HepG2 (cell line): ENCODE measurements around the gene ABHD17A. TPM values are rescaled to one million over a fixed set of nuclear protein-coding genes. Genes with fewer than 3 reads are reported as not detected.

ENCODE experiments used
- AHR ChIP-seq: IDR thresholded peaks from 2 replicates; pipeline ENCODE4 v1.6.1; 2018; ENCODE audit warnings: missing genetic modification reagents, missing compliant biosample characterization
- BATF2 ChIP-seq: sonication (generic); formaldehyde crosslinking; IDR thresholded peaks from 2 replicates; pipeline ENCODE4 v1.8.0; 2022; ENCODE audit warnings: mild to moderate bottlenecking, missing genetic modification reagents, moderate library complexity
- BHLHE40 ChIP-seq: IDR thresholded peaks from 2 replicates; pipeline ENCODE4 v1.6.1; 2011; ENCODE audit warnings: low read length, improper control_type of control experiment
- CBX5 ChIP-seq: sonication (generic); formaldehyde crosslinking; IDR thresholded peaks from 2 replicates; pipeline ENCODE4 v1.4.0; 2020; ENCODE audit warnings: missing genetic modification reagents, borderline replicate concordance
- FIP1L1 ChIP-seq: fragments of 200-400 bp; formaldehyde crosslinking; IDR thresholded peaks from 2 replicates; pipeline ENCODE4 v1.6.1; 2018; ENCODE audit warnings: low read depth, mild to moderate bottlenecking, low read length, moderate library complexity, borderline replicate concordance; ENCODE audit not compliant: insufficient read depth
- GRHL1 ChIP-seq: sonication (generic); formaldehyde crosslinking; conservative IDR thresholded peaks from 2 replicates; pipeline ENCODE4 v1.8.0; 2022; ENCODE audit warnings: missing genetic modification reagents
- GTF2F1 ChIP-seq: fragments of 150-350 bp; IDR thresholded peaks from 2 replicates; pipeline ENCODE4 v1.6.1; 2014; ENCODE audit warnings: low read length
- MED13 ChIP-seq: sonication (generic); formaldehyde crosslinking; IDR thresholded peaks from 2 replicates; pipeline ENCODE4 v1.5.0; 2020; ENCODE audit warnings: missing genetic modification reagents
- NFIC ChIP-seq: IDR thresholded peaks from 2 replicates; pipeline ENCODE4 v1.6.1; 2012; ENCODE audit warnings: mild to moderate bottlenecking, low read length, inconsistent platforms
- PHF21A ChIP-seq: sonication (generic); formaldehyde crosslinking; IDR thresholded peaks from 2 replicates; pipeline ENCODE4 v1.5.0; 2020; ENCODE audit warnings: mild to moderate bottlenecking, missing genetic modification reagents
- RNF219 ChIP-seq: sonication (generic); formaldehyde crosslinking; IDR thresholded peaks from 2 replicates; pipeline ENCODE4 v1.5.0; 2020; ENCODE audit warnings: mild to moderate bottlenecking, missing genetic modification reagents
- SIX4 ChIP-seq: sonication (generic); formaldehyde crosslinking; IDR thresholded peaks from 2 replicates; pipeline ENCODE4 v1.4.0; 2020; ENCODE audit warnings: missing genetic modification reagents
- SP1 ChIP-seq, 2 experiments: fragments of 450-650 bp in 1 of 2; sonication (generic) in 1 of 2; formaldehyde crosslinking in 1 of 2; IDR thresholded peaks; 2 replicates each; pipeline versions ENCODE4 v1.4.0 to v1.6.1; 2016 to 2020; ENCODE audit warnings: missing genetic modification reagents in 1 of 2
- SYNCRIP ChIP-seq: fragments of 200-400 bp; formaldehyde crosslinking; IDR thresholded peaks from 2 replicates; pipeline ENCODE4 v1.6.1; 2018; ENCODE audit warnings: mild to moderate bottlenecking, low read depth, low read length; ENCODE audit not compliant: insufficient read depth
- TFDP1 ChIP-seq: IDR thresholded peaks from 2 replicates; pipeline ENCODE4 v1.6.1; 2016; ENCODE audit warnings: missing compliant biosample characterization, missing genetic modification reagents, borderline replicate concordance
- ZFP41 ChIP-seq: sonication (generic); formaldehyde crosslinking; IDR thresholded peaks from 2 replicates; pipeline ENCODE4 v1.4.0; 2020; ENCODE audit warnings: mild to moderate bottlenecking, missing genetic modification reagents, borderline replicate concordance
- ZFY ChIP-seq: sonication (generic); formaldehyde crosslinking; IDR thresholded peaks from 2 replicates; pipeline ENCODE4 v1.4.0; 2020; ENCODE audit warnings: missing genetic modification reagents
- ZFYVE20 ChIP-seq: sonication (generic); formaldehyde crosslinking; IDR thresholded peaks from 2 replicates; pipeline ENCODE4 v1.8.0; 2023; ENCODE audit warnings: low read depth, mild to moderate bottlenecking, moderate library complexity, missing genetic modification reagents, borderline replicate concordance
- ZNF225 ChIP-seq: sonication (generic); formaldehyde crosslinking; IDR thresholded peaks from 2 replicates; pipeline ENCODE4 v1.4.0; 2020; ENCODE audit warnings: mild to moderate bottlenecking, missing genetic modification reagents
- ZNF33B ChIP-seq: sonication (generic); formaldehyde crosslinking; IDR thresholded peaks from 2 replicates; pipeline ENCODE4 v1.5.1; 2020; ENCODE audit warnings: mild to moderate bottlenecking, missing genetic modification reagents
- ZNF749 ChIP-seq: sonication (generic); formaldehyde crosslinking; IDR thresholded peaks from 2 replicates; pipeline ENCODE4 v1.8.0; 2022; ENCODE audit warnings: mild to moderate bottlenecking, missing genetic modification reagents, moderate library complexity, borderline replicate concordance
- ZNF788 ChIP-seq: sonication (generic); formaldehyde crosslinking; IDR thresholded peaks from 2 replicates; pipeline ENCODE4 v1.5.0; 2020; ENCODE audit warnings: mild to moderate bottlenecking, missing genetic modification reagents, borderline replicate concordance
- polyA plus RNA-seq, 8 experiments: library from polyadenylated mRNA; depleted of rRNA in 3 of 8; stranded (reverse) in 7 of 8; unstranded in 1 of 8; fragments of >200 nt; fragmentation: Illumina TruSeq in 4 of 8; extraction: Trizol in 4 of 8; gene quantifications; 2 replicates each; pipeline versions ENCODE4 v1.2.1 to v1.2.3, GENCODE V29; 2011 to 2016; ENCODE audit warnings: low read depth in 4 of 8, missing spikeins in 1 of 8, mixed read lengths in 1 of 8; ENCODE audit not compliant: insufficient read depth in 1 of 8
- total RNA-seq, 5 experiments: library from RNA; depleted of rRNA; stranded (reverse); fragments of >200 nt; fragmentation: Illumina TruSeq; extraction: Trizol; gene quantifications; 2 replicates each; pipeline ENCODE4 v1.2.3, GENCODE V29; 2016; ENCODE audit warnings: low read depth in 1 of 5
- TF ChIP-seq, protein P1 (sequence below): IDR thresholded peaks from 2 replicates; pipeline ENCODE4 v1.6.1; 2016; ENCODE audit warnings: mild to moderate bottlenecking, missing biosample characterization, missing genetic modification reagents

Gene ABHD17A
- total and polyA plus RNA-seq, 2 of the 13 experiments (the other 11 are each of a cell fraction or from before 2014, with no cell fraction given), result 27.7 to 40.8 TPM

- TF ChIP-seq TFDP1 (CRISPR knock-in tag), result peak; percentile 79; the same call in 1 of the 2 replicates
- TF ChIP-seq ZNF225 (CRISPR knock-in tag), result peak; percentile 26; the same call in 1 of the 2 replicates
- TF ChIP-seq BATF2 (CRISPR knock-in tag), result 0 out of 2 replicates have a peak, but pooled peaks have one; percentile 72
- TF ChIP-seq RNF219 (CRISPR knock-in tag), result no peak
- peak; percentile 52 for TF ChIP-seq ZFY (CRISPR knock-in tag)
- TF ChIP-seq GRHL1 (CRISPR knock-in tag), result no peak
- TF ChIP-seq, protein P1, sequence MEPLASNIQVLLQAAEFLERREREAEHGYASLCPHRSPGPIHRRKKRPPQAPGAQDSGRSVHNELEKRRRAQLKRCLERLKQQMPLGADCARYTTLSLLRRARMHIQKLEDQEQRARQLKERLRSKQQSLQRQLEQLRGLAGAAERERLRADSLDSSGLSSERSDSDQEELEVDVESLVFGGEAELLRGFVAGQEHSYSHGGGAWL (CRISPR knock-in tag), result peak; percentile 55; the same call in 1 of the 2 replicates
- TF ChIP-seq PHF21A (CRISPR knock-in tag), result peak; percentile 46
- TF ChIP-seq SP1 (IDR thresholded peaks at IDR 0.05), result no peak
- peak; percentile 62 for TF ChIP-seq SP1 (CRISPR knock-in tag; IDR thresholded peaks at IDR 0.05)
- no peak for TF ChIP-seq ZNF788
- no peak for TF ChIP-seq CBX5 (CRISPR knock-in tag)
- TF ChIP-seq FIP1L1, result no peak
- no peak for TF ChIP-seq SYNCRIP
- no peak for TF ChIP-seq GTF2F1
- TF ChIP-seq AHR (CRISPR knock-in tag), result no peak
- no peak for TF ChIP-seq ZFP41 (CRISPR knock-in tag)
- no peak for TF ChIP-seq MED13 (CRISPR knock-in tag)
- no peak for TF ChIP-seq NFIC
- peak; percentile 86 for TF ChIP-seq BHLHE40
- no peak for TF ChIP-seq ZNF33B (CRISPR knock-in tag)
- no peak for TF ChIP-seq SIX4
- no peak for TF ChIP-seq ZNF749 (CRISPR knock-in tag)
- no peak for TF ChIP-seq ZFYVE20 (CRISPR knock-in tag)
Measured at GRCh38 chr19:1863638-1864479, 21.4 kb downstream of the ABHD17A start (continued).
